HuH-7 (cell line): ENCODE results near the gene GBX1.

Source experiments
- DNase-seq: peaks from one replicate; pipeline ENCODE4 v3.0.0; 2011; ENCODE audit warnings: low spot score

Gene GBX1

GRCh38 chr7:151167197-151167961, at the start of gene GBX1:
GBX1 (minus strand) TSS chr7:151167694; CDS start chr7:151167548, 146 bp downstream.
- peak; percentile 67 for DNase-seq

- DNase-seq: no peak
Measured at GRCh38 chr7:151215396-151215795, 47.9 kb upstream of the GBX1 start.

- DNase-seq: no peak
Measured at GRCh38 chr7:151213826-151214225, 46.3 kb upstream of the GBX1 start.

- DNase-seq: no peak
Measured at GRCh38 chr7:151212626-151213025, 45.1 kb upstream of the GBX1 start.

- no peak for DNase-seq
Measured at GRCh38 chr7:151211155-151211772, 43.8 kb upstream of the GBX1 start.

GRCh38 chr7:151210087-151210854, 42.8 kb upstream of the GBX1 start, which contains the start of gene H2BK1:
H2BK1 (minus strand) TSS chr7:151210488; CDS start chr7:151210318, 170 bp downstream.
- DNase-seq: no peak

- DNase-seq: no peak
Measured at GRCh38 chr7:151209588-151209987, 42.1 kb upstream of the GBX1 start.

GRCh38 chr7:151208253-151208862, 40.9 kb upstream of the GBX1 start:
- DNase-seq: no peak

- DNase-seq: no peak
Measured at GRCh38 chr7:151207804-151208203, 40.3 kb upstream of the GBX1 start.

- DNase-seq: no peak
Measured at GRCh38 chr7:151207315-151207714, 39.8 kb upstream of the GBX1 start.

- no peak for DNase-seq
Measured at GRCh38 chr7:151206914-151207313, 39.4 kb upstream of the GBX1 start.

GRCh38 chr7:151205730-151206129, 38.2 kb upstream of the GBX1 start:
- DNase-seq: peak; percentile 14

- peak; percentile 12 for DNase-seq
Measured at GRCh38 chr7:151204383-151205032, 37.0 kb upstream of the GBX1 start.

GRCh38 chr7:151202836-151203235, 35.3 kb upstream of the GBX1 start:
- DNase-seq: peak; percentile 5

- peak; percentile 8 for DNase-seq
Measured at GRCh38 chr7:151201751-151202150, 34.3 kb upstream of the GBX1 start.

GRCh38 chr7:151201344-151201743, 33.9 kb upstream of the GBX1 start:
- DNase-seq: no peak

GRCh38 chr7:151198945-151199848, 31.7 kb upstream of the GBX1 start:
- no peak for DNase-seq

- DNase-seq: no peak
Measured at GRCh38 chr7:151197932-151198331, 30.4 kb upstream of the GBX1 start.

- no peak for DNase-seq
Measured at GRCh38 chr7:151195616-151196450, 28.3 kb upstream of the GBX1 start.

- DNase-seq: no peak
Measured at GRCh38 chr7:151194188-151194587, 26.7 kb upstream of the GBX1 start.
